Stimulated activated CD8-positive, alpha-beta memory T cell treated with anti-CD3 and anti-CD28 coated beads, Interleukin-15, amount 100 ng/mL, for 4 hours (primary cell): ENCODE measurements around the gene CLDN18.

Experiments used
- DNase-seq, 2 donors: peaks; one replicate each; pipeline ENCODE4 v3.0.0-alpha.2; 2020; ENCODE audit warnings: low read depth in 2 of 2

The CLDN18 gene

GRCh38 chr3:138062626-138063025 lies 52.7 kb downstream of the CLDN18 start:
- DNase-seq = no peak

DNA sequence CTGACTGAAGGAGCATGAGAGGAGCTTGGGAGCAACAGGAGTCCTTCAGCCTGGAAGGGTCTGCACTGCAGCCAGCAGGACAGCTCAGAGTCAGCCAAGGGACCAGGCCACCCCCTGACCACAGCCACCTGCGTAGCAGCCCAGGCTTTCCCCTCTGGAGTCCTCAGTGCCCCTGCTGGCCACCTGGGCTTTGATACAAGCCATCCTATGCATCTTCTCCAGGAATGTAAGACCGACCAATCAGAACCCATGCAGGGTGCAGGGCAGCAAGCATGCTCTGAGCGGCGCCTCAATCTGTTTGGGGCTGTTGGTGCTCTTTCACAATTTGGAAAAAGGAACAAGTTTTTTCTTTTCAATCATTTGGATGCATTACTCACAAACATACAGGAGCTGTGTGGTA lies 53.5 kb downstream of the CLDN18 start:
- no peak for DNase-seq

DNA sequence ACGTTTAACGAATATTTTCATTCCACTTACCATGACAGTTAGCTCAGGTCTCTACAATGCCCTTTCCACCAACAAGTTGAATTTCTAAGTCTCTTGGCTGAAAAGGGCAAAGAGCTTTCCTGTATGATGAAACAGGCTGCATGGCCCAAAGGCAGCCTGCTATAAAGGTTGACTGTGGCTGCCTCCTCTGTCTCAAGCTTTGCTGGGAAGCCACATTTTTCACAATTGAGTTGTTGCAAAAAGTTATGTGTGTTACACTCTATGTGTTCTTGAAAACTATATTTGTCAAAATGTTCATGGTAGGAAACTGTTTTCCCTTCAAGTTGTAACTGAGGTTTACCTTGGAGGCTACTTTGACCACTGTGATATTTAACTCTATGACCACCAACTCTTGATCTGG lies 56.0 kb downstream of the CLDN18 start:
- no peak for DNase-seq

GRCh38 chr3:138066383-138066782 lies 56.4 kb downstream of the CLDN18 start:
- no peak for DNase-seq

GRCh38 chr3:138066972-138067371 lies 57.0 kb downstream of the CLDN18 start:
- no peak for DNase-seq

GRCh38 chr3:138068046-138068445 lies 58.1 kb downstream of the CLDN18 start:
- no peak for DNase-seq

DNA sequence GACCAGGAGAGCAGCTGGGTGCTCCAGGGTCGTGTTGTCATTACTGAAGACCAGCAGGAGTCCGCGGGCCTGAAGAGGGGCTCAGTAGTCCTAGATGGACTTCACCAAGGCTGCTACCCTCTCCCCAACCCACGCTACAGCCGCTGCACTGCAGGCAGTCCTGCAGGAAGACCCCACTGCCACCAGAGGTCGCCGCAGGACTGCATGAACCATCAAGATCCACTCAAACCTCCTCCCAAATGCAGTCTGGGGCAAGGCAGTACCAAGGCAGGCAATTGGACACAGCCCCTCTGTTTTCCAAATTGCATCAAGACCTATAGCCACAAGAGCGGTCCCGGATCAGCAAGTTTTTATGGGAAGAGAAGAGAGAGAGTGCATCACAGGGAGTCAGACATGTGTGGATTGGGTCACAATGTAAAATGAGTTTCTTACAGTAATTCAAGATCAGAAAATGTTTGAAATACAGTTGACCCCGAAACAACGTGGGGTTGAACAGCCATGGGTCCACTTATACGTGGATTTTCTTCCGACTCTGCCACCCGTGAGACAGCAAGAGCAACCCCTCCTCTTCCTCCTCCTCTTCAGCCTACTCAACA lies 58.7 kb downstream of the CLDN18 start:
- DNase-seq = peak; percentile 12 to 33

- no peak for DNase-seq
Measured at GRCh38 chr3:138070006-138070405, 60.0 kb downstream of the CLDN18 start.

DNA sequence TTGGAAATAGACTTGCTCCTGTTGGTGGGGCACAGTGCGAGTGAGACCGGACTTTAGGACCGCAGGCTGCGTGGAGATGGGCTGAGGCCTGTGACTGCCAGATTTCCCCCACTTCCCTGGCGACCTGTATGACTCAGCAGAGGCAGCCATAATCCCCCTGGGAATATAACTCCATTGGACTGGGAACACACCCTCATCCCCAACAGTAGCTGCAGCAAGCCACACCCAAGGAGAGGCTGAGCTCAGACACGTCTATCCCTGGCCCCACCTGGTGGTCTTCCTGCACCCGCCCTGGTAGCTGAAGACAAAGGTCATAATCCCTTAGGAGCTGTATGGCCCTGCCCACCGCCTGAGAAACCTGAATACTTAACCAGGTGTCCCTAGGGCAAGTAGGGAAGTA lies 62.8 kb downstream of the CLDN18 start:
- no peak for DNase-seq

- DNase-seq = no peak
Measured at GRCh38 chr3:138078096-138078495, 68.1 kb downstream of the CLDN18 start.

DNA sequence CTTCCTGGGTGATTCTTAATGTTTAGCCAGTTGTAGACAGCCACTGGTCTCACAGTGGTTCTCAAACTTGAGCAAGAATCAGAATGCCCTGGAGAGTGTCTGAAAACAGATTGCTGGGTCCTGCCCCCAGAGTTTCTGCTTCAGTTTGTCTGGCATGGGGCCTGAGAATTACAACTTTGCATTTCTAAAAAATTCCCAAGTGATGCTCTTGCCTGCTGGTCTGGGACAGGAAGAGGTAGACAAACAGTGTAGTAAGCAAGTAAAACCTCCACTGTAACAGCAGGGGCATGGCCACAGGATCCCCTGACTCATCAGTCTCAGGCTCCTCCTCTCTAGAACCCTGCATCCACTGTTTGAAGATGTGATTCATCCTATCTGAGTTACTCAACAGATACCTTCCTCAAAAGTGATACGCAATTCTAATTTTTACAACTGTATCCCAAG lies 69.0 kb downstream of the CLDN18 start:
- DNase-seq = no peak

GRCh38 chr3:138079901-138080300 lies 69.9 kb downstream of the CLDN18 start:
- DNase-seq = no peak

DNA sequence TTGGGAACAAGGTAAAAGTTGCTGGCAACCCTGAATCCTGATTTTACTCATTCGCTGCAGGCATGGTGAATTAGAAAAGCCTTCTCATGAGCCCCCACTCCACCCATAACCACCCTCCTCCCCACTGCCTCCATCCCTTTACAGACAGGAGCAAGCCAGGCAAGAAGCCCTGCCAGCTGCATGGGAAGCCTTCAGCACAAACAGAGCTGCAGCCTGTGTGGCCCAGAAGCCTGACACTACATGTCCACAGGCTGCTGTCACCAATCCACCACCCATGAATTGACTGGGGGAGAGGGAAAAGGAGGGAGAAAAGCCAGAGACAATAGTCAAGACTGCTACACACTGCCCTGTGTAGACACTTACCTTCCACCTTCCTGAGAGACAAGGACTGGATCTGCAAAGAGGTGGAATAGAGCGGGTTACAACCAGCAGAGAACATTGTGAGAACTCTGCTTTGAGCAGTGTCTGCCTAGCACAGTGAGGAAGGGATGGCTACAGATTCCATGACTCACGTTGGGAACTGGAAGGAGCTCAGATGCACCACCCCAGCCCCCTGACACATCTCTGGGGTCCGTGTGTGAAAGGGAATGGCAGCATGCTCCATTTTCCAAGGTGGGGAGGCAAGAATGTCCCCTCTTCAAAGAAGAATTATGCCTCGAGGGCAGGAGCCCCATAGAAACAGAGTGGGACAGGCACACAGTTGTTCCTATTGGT lies 71.6 kb downstream of the CLDN18 start:
- DNase-seq = no peak

DNA sequence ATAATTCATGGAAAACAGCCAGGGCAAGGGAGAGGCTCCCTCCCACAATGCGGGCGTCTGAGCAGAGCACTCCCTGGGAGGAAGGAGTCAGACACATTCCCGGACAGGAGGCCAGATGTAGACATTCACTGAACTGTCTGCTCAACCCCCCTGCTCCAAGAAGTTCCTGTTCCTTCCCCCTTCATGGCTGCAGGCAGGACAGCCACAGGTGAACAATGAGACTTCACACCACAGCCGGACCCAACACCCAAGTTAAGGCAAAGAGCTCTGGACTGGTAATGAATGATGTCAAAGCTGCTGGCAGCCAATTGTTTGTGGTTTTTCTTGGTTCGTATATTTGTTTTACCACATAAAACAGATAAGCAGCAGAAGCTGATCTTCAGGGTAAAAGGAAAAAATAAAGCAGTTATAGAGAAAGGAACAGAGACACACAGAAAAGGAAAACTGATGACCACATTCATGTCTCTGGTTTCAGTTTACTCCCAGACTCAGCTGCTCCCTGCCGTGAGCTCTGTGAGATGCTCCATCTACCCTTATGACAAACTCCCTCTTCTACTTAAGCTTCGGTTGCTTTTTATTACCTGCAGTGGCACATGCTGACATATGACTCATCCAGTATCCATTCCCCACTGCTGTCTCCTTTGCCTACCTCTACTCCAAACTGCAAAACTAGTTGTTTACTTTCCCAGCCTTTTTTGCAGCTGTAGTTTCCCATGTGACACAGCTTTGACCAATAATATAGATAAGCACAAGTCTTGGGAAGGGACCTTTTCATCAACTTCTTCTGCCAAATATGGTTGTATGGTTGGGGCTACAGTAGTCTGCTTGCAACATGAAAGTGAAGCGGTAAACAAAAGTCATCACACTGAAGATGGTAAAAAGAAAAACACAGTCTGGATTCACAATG lies 72.4 kb downstream of the CLDN18 start:
- DNase-seq = no peak

- no peak for DNase-seq
Measured at GRCh38 chr3:138082992-138083386, 73.0 kb downstream of the CLDN18 start.
